ENCODE measurements around the gene TSC2. TPM values are rescaled to one million over a fixed set of nuclear protein-coding genes. Genes with fewer than 3 reads are reported as not detected.
A peak's percentile ranks its signal among the peaks of the same experiment; 100 is the strongest.

Gene TSC2
- total and polyA plus RNA-seq, 2 of the 13 experiments (the other 11 are each of a cell fraction or from before 2014, with no cell fraction given): 19.6 to 40.4 TPM

DNA sequence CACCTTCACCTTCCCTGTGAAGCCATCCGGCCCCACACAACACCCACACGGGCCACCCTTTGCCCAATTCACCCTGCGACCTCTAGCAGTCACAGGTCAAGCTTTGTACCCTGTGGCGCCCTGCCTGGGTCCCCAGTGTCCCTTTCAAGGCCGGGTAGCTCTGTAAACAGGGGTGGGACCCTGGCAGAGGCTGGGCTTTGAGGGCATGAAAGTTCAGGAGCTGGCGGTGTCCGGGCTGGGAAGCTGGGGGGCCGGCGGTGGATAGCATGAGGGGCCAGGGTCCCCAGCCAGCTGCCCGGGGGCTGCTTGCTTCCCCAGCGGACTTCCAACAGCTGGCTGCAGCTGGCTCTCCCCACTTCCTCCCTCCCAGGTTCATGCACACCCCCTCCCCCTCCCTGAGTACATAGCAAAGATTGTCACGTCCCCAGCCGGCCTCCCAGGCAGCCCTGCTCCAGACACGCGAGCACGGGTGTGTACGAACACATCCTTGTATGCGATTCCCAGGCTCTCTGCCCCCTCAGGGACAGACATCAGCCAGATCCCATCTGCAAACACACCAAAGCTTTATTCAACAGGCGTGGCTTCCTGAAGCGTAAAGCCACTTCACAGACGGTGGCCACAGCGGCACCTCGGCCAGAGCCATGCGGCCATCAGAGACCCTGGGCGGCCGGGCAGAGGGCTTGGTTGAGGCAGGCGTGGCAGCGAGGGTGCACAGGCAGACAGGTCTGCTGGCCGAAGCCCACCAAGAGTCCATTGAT is 8.3 kb upstream of the TSC2 start (continued):
- TF ChIP-seq, protein P1, sequence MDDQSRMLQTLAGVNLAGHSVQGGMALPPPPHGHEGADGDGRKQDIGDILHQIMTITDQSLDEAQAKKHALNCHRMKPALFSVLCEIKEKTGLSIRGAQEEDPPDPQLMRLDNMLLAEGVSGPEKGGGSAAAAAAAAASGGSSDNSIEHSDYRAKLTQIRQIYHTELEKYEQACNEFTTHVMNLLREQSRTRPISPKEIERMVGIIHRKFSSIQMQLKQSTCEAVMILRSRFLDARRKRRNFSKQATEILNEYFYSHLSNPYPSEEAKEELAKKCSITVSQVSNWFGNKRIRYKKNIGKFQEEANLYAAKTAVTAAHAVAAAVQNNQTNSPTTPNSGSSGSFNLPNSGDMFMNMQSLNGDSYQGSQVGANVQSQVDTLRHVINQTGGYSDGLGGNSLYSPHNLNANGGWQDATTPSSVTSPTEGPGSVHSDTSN (CRISPR knock-in tag; IDR thresholded peaks at IDR 0.05; ENCODE audit: borderline replicate concordance): no peak
- TF ChIP-seq, protein P2, sequence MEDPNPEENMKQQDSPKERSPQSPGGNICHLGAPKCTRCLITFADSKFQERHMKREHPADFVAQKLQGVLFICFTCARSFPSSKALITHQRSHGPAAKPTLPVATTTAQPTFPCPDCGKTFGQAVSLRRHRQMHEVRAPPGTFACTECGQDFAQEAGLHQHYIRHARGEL (CRISPR knock-in tag; IDR thresholded peaks at IDR 0.05): no peak
- no peak for TF ChIP-seq TEAD2 (CRISPR knock-in tag; IDR thresholded peaks at IDR 0.05)
- TF ChIP-seq U2AF2 (IDR thresholded peaks at IDR 0.05; ENCODE audit: low read depth, low read length): no peak
- no peak for TF ChIP-seq JDP2 (CRISPR knock-in tag; IDR thresholded peaks at IDR 0.05; ENCODE audit: borderline replicate concordance)
- peak; percentile 27; the same call in 1 of the 2 replicates for TF ChIP-seq KDM6A (CRISPR knock-in tag; IDR thresholded peaks at IDR 0.05; ENCODE audit: low read depth)
- TF ChIP-seq ZNF572 (CRISPR knock-in tag; IDR thresholded peaks at IDR 0.05): 0 out of 2 replicates have a peak, but pooled peaks have one; percentile 16
- peak; percentile 91 for TF ChIP-seq RXRB (CRISPR knock-in tag; IDR thresholded peaks at IDR 0.05; ENCODE audit: borderline replicate concordance)
- no peak for TF ChIP-seq ZNF737 (CRISPR knock-in tag; IDR thresholded peaks at IDR 0.05; ENCODE audit: borderline replicate concordance)
- TF ChIP-seq, protein P3, sequence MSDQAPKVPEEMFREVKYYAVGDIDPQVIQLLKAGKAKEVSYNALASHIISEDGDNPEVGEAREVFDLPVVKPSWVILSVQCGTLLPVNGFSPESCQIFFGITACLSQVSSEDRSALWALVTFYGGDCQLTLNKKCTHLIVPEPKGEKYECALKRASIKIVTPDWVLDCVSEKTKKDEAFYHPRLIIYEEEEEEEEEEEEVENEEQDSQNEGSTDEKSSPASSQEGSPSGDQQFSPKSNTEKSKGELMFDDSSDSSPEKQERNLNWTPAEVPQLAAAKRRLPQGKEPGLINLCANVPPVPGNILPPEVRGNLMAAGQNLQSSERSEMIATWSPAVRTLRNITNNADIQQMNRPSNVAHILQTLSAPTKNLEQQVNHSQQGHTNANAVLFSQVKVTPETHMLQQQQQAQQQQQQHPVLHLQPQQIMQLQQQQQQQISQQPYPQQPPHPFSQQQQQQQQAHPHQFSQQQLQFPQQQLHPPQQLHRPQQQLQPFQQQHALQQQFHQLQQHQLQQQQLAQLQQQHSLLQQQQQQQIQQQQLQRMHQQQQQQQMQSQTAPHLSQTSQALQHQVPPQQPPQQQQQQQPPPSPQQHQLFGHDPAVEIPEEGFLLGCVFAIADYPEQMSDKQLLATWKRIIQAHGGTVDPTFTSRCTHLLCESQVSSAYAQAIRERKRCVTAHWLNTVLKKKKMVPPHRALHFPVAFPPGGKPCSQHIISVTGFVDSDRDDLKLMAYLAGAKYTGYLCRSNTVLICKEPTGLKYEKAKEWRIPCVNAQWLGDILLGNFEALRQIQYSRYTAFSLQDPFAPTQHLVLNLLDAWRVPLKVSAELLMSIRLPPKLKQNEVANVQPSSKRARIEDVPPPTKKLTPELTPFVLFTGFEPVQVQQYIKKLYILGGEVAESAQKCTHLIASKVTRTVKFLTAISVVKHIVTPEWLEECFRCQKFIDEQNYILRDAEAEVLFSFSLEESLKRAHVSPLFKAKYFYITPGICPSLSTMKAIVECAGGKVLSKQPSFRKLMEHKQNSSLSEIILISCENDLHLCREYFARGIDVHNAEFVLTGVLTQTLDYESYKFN (CRISPR knock-in tag; conservative IDR thresholded peaks at IDR 0.05): peak; percentile 94
- TF ChIP-seq ZNF496 (CRISPR knock-in tag; IDR thresholded peaks at IDR 0.05; ENCODE audit: insufficient replicate concordance): no peak
- no peak for TF ChIP-seq CC2D1A (CRISPR knock-in tag; IDR thresholded peaks at IDR 0.05)
- TF ChIP-seq, protein P4, sequence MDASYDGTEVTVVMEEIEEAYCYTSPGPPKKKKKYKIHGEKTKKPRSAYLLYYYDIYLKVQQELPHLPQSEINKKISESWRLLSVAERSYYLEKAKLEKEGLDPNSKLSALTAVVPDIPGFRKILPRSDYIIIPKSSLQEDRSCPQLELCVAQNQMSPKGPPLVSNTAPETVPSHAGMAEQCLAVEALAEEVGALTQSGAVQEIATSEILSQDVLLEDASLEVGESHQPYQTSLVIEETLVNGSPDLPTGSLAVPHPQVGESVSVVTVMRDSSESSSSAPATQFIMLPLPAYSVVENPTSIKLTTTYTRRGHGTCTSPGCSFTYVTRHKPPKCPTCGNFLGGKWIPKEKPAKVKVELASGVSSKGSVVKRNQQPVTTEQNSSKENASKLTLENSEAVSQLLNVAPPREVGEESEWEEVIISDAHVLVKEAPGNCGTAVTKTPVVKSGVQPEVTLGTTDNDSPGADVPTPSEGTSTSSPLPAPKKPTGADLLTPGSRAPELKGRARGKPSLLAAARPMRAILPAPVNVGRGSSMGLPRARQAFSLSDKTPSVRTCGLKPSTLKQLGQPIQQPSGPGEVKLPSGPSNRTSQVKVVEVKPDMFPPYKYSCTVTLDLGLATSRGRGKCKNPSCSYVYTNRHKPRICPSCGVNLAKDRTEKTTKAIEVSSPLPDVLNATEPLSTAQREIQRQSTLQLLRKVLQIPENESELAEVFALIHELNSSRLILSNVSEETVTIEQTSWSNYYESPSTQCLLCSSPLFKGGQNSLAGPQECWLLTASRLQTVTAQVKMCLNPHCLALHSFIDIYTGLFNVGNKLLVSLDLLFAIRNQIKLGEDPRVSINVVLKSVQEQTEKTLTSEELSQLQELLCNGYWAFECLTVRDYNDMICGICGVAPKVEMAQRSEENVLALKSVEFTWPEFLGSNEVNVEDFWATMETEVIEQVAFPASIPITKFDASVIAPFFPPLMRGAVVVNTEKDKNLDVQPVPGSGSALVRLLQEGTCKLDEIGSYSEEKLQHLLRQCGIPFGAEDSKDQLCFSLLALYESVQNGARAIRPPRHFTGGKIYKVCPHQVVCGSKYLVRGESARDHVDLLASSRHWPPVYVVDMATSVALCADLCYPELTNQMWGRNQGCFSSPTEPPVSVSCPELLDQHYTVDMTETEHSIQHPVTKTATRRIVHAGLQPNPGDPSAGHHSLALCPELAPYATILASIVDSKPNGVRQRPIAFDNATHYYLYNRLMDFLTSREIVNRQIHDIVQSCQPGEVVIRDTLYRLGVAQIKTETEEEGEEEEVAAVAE (CRISPR knock-in tag; IDR thresholded peaks at IDR 0.05; ENCODE audit: borderline replicate concordance): peak; percentile 69; the same call in 1 of the 2 replicates
- TF ChIP-seq, protein P5, sequence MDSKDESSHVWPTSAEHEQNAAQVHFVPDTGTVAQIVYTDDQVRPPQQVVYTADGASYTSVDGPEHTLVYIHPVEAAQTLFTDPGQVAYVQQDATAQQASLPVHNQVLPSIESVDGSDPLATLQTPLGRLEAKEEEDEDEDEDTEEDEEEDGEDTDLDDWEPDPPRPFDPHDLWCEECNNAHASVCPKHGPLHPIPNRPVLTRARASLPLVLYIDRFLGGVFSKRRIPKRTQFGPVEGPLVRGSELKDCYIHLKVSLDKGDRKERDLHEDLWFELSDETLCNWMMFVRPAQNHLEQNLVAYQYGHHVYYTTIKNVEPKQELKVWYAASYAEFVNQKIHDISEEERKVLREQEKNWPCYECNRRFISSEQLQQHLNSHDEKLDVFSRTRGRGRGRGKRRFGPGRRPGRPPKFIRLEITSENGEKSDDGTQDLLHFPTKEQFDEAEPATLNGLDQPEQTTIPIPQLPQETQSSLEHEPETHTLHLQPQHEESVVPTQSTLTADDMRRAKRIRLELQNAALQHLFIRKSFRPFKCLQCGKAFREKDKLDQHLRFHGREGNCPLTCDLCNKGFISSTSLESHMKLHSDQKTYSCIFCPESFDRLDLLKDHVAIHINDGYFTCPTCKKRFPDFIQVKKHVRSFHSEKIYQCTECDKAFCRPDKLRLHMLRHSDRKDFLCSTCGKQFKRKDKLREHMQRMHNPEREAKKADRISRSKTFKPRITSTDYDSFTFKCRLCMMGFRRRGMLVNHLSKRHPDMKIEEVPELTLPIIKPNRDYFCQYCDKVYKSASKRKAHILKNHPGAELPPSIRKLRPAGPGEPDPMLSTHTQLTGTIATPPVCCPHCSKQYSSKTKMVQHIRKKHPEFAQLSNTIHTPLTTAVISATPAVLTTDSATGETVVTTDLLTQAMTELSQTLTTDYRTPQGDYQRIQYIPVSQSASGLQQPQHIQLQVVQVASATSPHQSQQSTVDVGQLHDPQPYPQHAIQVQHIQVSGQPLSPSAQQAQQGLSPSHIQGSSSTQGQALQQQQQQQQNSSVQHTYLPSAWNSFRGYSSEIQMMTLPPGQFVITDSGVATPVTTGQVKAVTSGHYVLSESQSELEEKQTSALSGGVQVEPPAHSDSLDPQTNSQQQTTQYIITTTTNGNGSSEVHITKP (CRISPR knock-in tag; IDR thresholded peaks at IDR 0.05; ENCODE audit: low read depth): no peak
- no peak for TF ChIP-seq HCFC1 (IDR thresholded peaks at IDR 0.05; ENCODE audit: low read depth, low read length)
